GM19043 (cell line): ENCODE results near the gene FPR1.
A peak's percentile ranks its signal among the peaks of the same experiment; 100 is the strongest.

Source experiments
- ATAC-seq: cut with Tn5 transposase; IDR thresholded peaks from one replicate; pipeline ENCODE4 v1.9.1; 2021; ENCODE audit warnings: low read depth; ENCODE audit not compliant: unreplicated experiment

The FPR1 gene

GRCh38 chr19:51708811-51709210 lies 42.9 kb downstream of the FPR1 start:
- ATAC-seq = no peak

GRCh38 chr19:51706885-51707284 lies 44.8 kb downstream of the FPR1 start:
- ATAC-seq = no peak

GRCh38 chr19:51706296-51706695 lies 45.4 kb downstream of the FPR1 start:
- no peak for ATAC-seq

GRCh38 chr19:51704626-51705025 lies 47.1 kb downstream of the FPR1 start:
- ATAC-seq = no peak

GRCh38 chr19:51703575-51704515 lies 47.8 kb downstream of the FPR1 start:
- ATAC-seq = peak; percentile 70

GRCh38 chr19:51702825-51703574 lies 48.7 kb downstream of the FPR1 start:
- no peak for ATAC-seq

- ATAC-seq = no peak
Measured at GRCh38 chr19:51702103-51702824, 49.4 kb downstream of the FPR1 start.

GRCh38 chr19:51701468-51702100 lies 50.1 kb downstream of the FPR1 start:
- no peak for ATAC-seq

- ATAC-seq = no peak
Measured at GRCh38 chr19:51699170-51699569, 52.5 kb downstream of the FPR1 start.

GRCh38 chr19:51698296-51698695 lies 53.4 kb downstream of the FPR1 start:
- ATAC-seq = no peak

GRCh38 chr19:51697169-51697776 lies 54.4 kb downstream of the FPR1 start:
- no peak for ATAC-seq

- ATAC-seq = no peak
Measured at GRCh38 chr19:51696606-51697005, 55.1 kb downstream of the FPR1 start.
